Parathyroid adenoma (tissue), 2 donors: ENCODE results near the gene PARD3B.
A peak's percentile ranks its signal among the peaks of the same experiment; 100 is the strongest.

ENCODE experiments used
- H2AFZ ChIP-seq: fragments of 300-600 bp; sonication (generic); one replicate; pipeline ENCODE4 v1.7.0; 2017; ENCODE audit warnings: antibody characterized with exemption, mild to moderate bottlenecking
- H3K27ac ChIP-seq: fragments of 300-600 bp; sonication (generic); one replicate; pipeline ENCODE4 v1.7.0; 2017
- H3K27me3 ChIP-seq: fragments of 300-600 bp; sonication (generic); one replicate; pipeline ENCODE4 v1.7.0; 2017; ENCODE audit warnings: low read length; ENCODE audit not compliant: control insufficient read depth, insufficient read depth
- H3K36me3 ChIP-seq: fragments of 300-600 bp; sonication (generic); one replicate; pipeline ENCODE4 v1.7.0; 2017; ENCODE audit warnings: low read length; ENCODE audit not compliant: control insufficient read depth, insufficient read depth
- H3K4me1 ChIP-seq: fragments of 300-600 bp; sonication (generic); one replicate; pipeline ENCODE4 v1.7.0; 2017; ENCODE audit warnings: control low read depth
- H3K4me2 ChIP-seq: fragments of 300-600 bp; sonication (generic); one replicate; pipeline ENCODE4 v1.7.0; 2017; ENCODE audit warnings: low read length
- H3K4me3 ChIP-seq: fragments of 300-600 bp; sonication (generic); one replicate; pipeline ENCODE4 v1.7.0; 2017; ENCODE audit warnings: low read depth, low read length
- H3K79me2 ChIP-seq: fragments of 300-600 bp; sonication (generic); one replicate; pipeline ENCODE4 v1.7.0; 2017; ENCODE audit warnings: control low read depth
- H3K9ac ChIP-seq: fragments of 300-600 bp; sonication (generic); one replicate; pipeline ENCODE4 v1.7.0; 2017; ENCODE audit warnings: mild to moderate bottlenecking
- H3K9me3 ChIP-seq: fragments of 300-600 bp; sonication (generic); one replicate; pipeline ENCODE4 v1.7.0; 2017; ENCODE audit warnings: low read length; ENCODE audit not compliant: control insufficient read depth
- TF ChIP-seq, protein P1 (sequence below): fragments of 300-600 bp; sonication (generic); IDR thresholded peaks from one replicate; pipeline ENCODE4 v1.7.0; 2017; ENCODE audit warnings: antibody characterized with exemption, mild to moderate bottlenecking
- donor health status: primary hyperparathyroidism.

Gene PARD3B

GRCh38 chr2:205069928-205070327, 524.7 kb downstream of the PARD3B start:
- Histone ChIP-seq H3K9me3 (no peaks in the 10 kb centered on the region), H3K4me2 (no peak overlapping the region), H3K9ac (no peak overlapping the region), H3K4me3 (no peak overlapping the region), H3K79me2 (no peaks in the 10 kb centered on the region), H3K27me3 (no peaks in the 10 kb centered on the region), H3K36me3 (no peaks in the 10 kb centered on the region), H3K27ac (no peak overlapping the region), H2AFZ (no peak overlapping the region), H3K4me1 (no peaks in the 10 kb centered on the region)
- TF ChIP-seq, protein P1, sequence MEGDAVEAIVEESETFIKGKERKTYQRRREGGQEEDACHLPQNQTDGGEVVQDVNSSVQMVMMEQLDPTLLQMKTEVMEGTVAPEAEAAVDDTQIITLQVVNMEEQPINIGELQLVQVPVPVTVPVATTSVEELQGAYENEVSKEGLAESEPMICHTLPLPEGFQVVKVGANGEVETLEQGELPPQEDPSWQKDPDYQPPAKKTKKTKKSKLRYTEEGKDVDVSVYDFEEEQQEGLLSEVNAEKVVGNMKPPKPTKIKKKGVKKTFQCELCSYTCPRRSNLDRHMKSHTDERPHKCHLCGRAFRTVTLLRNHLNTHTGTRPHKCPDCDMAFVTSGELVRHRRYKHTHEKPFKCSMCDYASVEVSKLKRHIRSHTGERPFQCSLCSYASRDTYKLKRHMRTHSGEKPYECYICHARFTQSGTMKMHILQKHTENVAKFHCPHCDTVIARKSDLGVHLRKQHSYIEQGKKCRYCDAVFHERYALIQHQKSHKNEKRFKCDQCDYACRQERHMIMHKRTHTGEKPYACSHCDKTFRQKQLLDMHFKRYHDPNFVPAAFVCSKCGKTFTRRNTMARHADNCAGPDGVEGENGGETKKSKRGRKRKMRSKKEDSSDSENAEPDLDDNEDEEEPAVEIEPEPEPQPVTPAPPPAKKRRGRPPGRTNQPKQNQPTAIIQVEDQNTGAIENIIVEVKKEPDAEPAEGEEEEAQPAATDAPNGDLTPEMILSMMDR = no peak

GRCh38 chr2:205070889-205071288, 525.6 kb downstream of the PARD3B start:
- H3K9ac ChIP-seq = no peak overlapping the region
- no peak overlapping the region for H3K4me3 ChIP-seq
- no peaks in the 10 kb centered on the region for H3K36me3 ChIP-seq
- H3K27ac ChIP-seq = no peak overlapping the region
- no peaks in the 10 kb centered on the region for H3K9me3 ChIP-seq
- no peaks in the 10 kb centered on the region for H3K4me1 ChIP-seq
- no peaks in the 10 kb centered on the region for H3K79me2 ChIP-seq
- H2AFZ ChIP-seq = no peak overlapping the region
- H3K27me3 ChIP-seq = no peaks in the 10 kb centered on the region
- TF ChIP-seq, protein P1 = no peak
- H3K4me2 ChIP-seq = no peak overlapping the region

DNA sequence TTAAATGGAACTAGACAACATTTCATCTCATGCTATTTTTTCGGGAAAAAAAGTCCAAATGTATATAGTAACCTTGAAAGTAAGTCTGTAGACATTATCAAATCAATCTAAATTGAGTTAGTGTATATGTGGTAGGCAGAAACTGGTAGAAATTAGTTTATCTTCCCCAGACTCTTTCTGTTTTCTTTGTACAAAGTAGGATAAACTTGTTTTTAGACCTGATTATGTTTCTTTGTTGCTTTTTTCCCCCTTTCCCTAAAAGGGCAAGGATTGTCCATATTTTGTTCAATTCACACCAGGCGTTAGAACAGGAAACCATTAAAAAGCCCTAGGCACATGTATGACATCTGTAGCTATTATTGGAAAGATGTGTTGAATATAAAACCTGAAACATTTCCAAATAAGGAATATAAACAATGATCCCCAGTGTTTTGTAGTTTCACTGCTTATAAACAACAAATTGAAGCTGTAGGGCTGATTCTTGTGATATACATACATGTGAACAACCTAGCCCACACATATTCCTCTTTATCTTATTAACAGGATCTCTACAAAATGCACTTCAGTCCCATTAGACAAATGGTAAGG, 528.3 kb downstream of the PARD3B start:
- Histone ChIP-seq H3K27me3 (no peaks in the 10 kb centered on the region), H3K36me3 (no peaks in the 10 kb centered on the region), H3K4me3 (no peak overlapping the region), H3K4me2 (no peak overlapping the region), H3K27ac (no peak overlapping the region), H3K9ac (no peak overlapping the region), H2AFZ (no peak overlapping the region), H3K9me3 (no peaks in the 10 kb centered on the region), H3K79me2 (no peaks in the 10 kb centered on the region), H3K4me1 (no peaks in the 10 kb centered on the region)
- TF ChIP-seq, protein P1 = no peak

DNA sequence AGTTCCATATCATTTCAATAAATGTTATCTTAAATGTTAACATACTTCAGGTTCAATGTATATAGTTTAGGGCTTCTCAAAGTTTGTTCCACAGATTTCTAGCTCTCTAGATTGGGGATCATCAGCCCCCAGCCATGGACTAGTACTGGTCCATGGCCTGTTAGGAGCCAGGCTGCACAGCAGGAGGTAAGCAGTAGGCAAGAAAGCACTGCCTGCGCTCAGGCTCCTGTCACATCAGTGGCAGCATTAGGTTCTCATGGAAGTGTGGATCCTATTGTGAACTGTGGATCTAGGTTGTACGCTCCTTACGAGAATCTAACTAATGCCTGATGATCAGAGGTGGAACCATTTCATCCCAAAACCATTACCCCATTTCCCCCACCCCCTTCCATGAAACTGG, 531.1 kb downstream of the PARD3B start:
- TF ChIP-seq, protein P1 = no peak
- Histone ChIP-seq H3K4me2 (no peak overlapping the region), H3K4me3 (no peak overlapping the region), H3K4me1 (no peaks in the 10 kb centered on the region), H3K9me3 (no peaks in the 10 kb centered on the region), H3K27ac (no peak overlapping the region), H2AFZ (no peak overlapping the region), H3K79me2 (no peaks in the 10 kb centered on the region), H3K27me3 (no peaks in the 10 kb centered on the region), H3K9ac (no peak overlapping the region), H3K36me3 (no peaks in the 10 kb centered on the region)

DNA sequence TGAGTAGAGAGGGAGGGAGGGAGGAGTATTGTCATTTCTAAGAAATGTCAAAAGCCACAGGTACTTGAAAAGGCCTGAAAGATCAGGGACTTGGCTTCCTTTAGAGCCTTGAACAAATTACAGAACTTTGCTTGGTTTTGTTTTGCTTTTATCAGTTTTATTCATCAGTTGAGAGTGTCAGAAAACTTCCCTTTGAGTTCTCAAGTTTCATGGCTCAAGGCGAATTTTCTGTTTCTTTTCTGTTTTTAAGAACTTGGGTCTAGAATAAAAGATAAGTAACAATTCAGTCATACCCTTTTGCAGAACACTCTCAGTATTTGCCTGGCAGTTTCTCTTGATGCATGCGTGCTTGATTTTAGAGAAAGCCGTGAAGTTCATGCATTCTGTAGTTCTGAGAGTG, 531.9 kb downstream of the PARD3B start:
- H3K4me2 ChIP-seq = peak overlapping the region; percentile 45
- no peaks in the 10 kb centered on the region for H3K36me3 ChIP-seq
- H3K79me2 ChIP-seq = no peaks in the 10 kb centered on the region
- no peaks in the 10 kb centered on the region for H3K4me1 ChIP-seq
- no peak overlapping the region for H2AFZ ChIP-seq
- H3K27me3 ChIP-seq = no peaks in the 10 kb centered on the region
- no peak overlapping the region for H3K4me3 ChIP-seq
- H3K27ac ChIP-seq = no peak overlapping the region
- H3K9ac ChIP-seq = no peak overlapping the region
- H3K9me3 ChIP-seq = no peaks in the 10 kb centered on the region
- TF ChIP-seq, protein P1 = no peak
